Measurements from ENCODE around the gene MRPS22.

- TF ChIP-seq RNF2 (IDR thresholded peaks at IDR 0.05) (no peak), CTCF (IDR thresholded peaks at IDR 0.05 in 2 of 3, conservative IDR thresholded peaks at IDR 0.05 in 1 of 3; ENCODE audit: insufficient read depth in 2 of 3, low read depth in 1 of 3, low read length in 3 of 3) (no peak), BRCA1 (IDR thresholded peaks at IDR 0.05) (no peak), BRCA1 (CRISPR knock-in tag; IDR thresholded peaks at IDR 0.05) (no peak), GABPA (tag; conservative IDR thresholded peaks at IDR 0.05; ENCODE audit: low read depth) (no peak), ZEB2 (IDR thresholded peaks at IDR 0.05) (no peak), SIN3A (IDR thresholded peaks at IDR 0.05; ENCODE audit: borderline replicate concordance in 2 of 2, control insufficient read depth in 1 of 2, low read depth in 2 of 2, low read length in 2 of 2) (no peak), MAX (CRISPR knock-in tag; IDR thresholded peaks at IDR 0.05) (no peak), ZNF311 (CRISPR knock-in tag; IDR thresholded peaks at IDR 0.05) (no peak)
These were observed 21.5 kb upstream of the MRPS22 start for GRCh38 chr3:139322346-139322745.
